Glomerular visceral epithelial cell (primary cell): Measurements from ENCODE around the gene SERPINE3.
A peak's percentile ranks its signal among the peaks of the same experiment; 100 is the strongest.

Experiments
- DNase-seq: peaks from one replicate; pipeline ENCODE4 v3.0.0-alpha.2; 2016; ENCODE audit errors: extremely low spot score

Gene SERPINE3

DNA sequence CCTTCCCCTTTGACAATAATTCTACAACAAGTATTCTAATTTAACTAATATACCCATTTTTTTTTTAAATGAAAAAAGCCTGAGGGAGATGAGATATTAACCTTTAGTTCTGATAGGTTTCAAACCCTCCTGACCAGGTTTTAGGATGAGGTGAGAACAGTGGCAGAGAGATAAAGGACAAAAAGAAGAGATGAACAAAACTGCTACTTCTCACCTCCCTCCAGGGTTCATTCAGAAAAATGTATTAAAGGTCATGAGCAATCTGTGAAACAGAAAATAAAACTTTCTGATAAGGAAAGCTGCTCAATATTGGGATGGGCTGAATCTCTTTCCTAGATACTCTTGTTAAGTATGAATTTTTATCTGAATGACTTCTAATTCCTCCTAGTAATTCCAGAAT is 24.1 kb downstream of the SERPINE3 start:
- DNase-seq, result no peak

- peak; percentile 42 for DNase-seq
Observed at GRCh38 chr13:51364404-51365008, 25.0 kb downstream of the SERPINE3 start.

DNA sequence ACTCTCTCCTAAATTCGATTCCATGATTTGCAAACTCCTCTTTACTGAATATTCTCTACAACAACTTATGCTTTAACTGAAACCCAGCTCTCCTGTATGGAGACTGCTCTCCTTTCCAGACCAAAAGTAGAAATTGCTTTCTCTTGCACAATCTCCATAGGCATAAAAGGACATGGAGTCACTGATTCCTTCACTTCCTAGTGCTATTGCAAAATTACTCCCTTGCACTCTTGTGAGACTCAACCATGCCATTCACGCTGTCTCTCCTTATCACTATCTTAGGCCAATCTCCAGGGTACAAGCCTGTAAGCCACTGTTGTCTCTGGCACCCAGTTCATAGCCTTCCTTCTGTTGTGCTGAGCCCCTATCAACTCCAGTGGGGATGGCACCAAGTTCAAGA is 30.6 kb downstream of the SERPINE3 start:
- no peak for DNase-seq

GRCh38 chr13:51370811-51371210 is 31.3 kb downstream of the SERPINE3 start:
- no peak for DNase-seq

DNA sequence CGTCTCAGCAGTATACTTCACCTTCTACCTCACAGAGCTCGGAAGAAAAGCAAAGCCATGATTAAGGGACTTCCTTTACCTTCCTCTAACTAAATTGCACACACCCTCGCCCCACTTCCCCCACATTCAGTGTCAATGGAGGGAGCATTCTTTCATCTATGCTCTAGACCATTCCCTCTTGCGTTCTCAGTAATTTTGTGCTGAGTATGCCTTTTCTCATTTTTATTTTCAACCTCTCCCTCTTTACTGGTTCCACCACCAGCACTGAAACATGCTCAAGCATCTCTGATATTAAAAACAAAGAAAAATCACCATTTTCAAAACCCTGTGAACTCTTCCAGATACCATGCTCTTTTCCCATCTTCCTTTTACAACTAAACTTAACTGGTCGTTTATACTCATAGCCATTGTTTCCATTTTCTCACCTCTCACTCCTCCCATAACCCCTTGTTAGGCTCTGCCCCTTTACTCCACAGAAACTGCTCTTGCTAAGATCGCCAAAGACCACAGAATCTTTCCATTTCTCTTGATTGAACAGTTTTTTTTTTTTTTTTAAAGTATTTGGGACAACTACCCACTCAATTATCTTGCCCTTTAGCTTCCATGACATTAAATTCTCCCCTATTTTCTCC is 32.4 kb downstream of the SERPINE3 start:
- no peak for DNase-seq

DNA sequence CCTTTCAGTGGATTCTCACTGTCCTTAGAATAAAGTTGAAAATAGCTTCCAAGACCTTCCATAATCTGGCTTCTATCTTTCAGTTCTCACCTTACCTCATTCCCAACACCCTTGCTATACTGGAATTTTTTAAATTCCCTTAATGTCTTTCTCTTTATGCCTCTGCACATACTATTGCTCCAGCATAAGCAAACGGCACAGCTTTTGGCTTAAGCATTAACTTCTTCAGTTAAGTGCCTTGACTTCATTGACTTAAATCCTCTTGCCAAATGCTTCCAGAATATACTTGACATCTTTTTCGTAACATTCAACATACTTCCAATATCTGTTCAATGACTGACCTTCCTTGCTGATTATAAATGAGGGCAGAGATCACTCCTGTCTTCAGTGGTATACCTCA is 34.0 kb downstream of the SERPINE3 start:
- no peak for DNase-seq

DNA sequence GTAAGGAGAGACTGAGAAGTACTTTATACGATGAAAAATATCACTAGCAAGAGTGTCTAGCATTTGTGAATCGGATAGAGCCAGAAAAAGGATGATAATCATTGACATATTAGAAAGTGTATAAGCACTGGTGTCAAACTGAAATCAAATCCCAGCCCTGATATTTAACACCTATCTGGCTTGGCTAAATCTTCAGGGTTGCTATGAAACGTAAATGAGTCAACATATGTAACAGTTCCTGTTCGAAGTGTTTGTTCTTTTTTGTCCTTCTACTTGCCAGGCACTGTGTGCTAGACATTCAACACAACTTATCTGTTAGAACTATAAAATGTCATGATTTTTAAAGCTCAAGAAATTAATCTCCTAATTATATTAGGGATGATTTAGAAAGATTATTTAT is 40.8 kb downstream of the SERPINE3 start:
- DNase-seq, result no peak

- DNase-seq, result no peak
Observed at GRCh38 chr13:51385114-51385513, 45.6 kb downstream of the SERPINE3 start.

DNA sequence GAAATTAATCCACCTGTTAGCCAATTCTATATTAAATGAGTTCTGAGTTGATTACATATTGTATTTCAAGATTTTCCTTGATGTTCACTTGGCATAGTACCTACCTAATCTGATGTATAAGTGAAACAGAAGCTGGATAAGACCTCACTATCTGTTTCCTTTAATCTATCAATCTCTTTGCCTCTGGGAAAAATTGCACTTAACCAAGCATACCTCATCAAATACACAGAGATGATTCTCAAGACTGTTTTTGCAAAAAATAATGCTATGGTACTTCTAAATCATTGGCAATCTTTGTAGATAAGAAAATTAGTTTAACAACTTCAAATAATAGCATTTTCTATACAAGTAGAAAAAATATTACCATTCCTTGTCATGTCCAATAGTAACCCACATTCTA is 55.2 kb downstream of the SERPINE3 start:
- no peak for DNase-seq

GRCh38 chr13:51396352-51396751 is 56.9 kb downstream of the SERPINE3 start:
- no peak for DNase-seq

DNA sequence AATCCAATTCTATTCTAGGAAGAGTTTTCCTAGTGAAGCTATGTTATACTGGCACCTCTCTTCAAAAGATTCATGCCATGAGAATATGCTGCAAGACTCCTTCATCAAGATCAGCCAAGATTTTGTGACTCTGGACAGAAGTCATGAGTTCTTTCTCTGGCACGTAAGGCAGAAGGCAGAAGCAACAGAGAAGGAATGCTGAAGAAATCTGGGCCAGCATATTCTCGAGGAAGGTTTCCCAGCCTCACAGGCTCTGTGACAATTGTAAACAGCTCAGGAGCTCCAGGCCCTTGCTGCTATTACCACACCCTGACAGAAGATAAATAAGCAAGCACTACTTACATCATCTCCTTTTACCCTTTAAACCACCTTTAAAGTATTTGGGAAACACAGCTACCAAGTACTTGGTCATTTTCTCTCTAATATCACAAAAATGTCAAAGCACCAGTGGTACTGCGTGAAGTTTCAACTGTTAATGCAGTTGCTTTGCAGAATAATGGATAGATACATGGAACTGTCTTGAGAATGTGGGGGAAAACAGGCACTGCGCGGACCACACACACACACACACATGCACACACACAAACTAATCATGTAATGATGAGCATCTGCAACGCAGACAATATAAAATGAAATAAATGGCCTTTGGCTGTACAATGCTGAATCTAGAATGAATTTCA is 57.9 kb downstream of the SERPINE3 start:
- DNase-seq, result no peak

GRCh38 chr13:51405176-51405575 is 65.7 kb downstream of the SERPINE3 start:
- no peak for DNase-seq

- DNase-seq, result no peak
Observed at GRCh38 chr13:51412431-51412830, 72.9 kb downstream of the SERPINE3 start.
